Nephron (organoid): ENCODE measurements around the gene PIK3AP1.

Experiments used
- H3K27ac Mint-ChIP-seq, 3 experiments: 2 replicates each; pipeline ENCODE4 v1.8.0; 2020; ENCODE audit warnings: mixed read lengths in 3 of 3, mild to moderate bottlenecking in 2 of 3, moderate library complexity in 1 of 3
- H3K27me3 Mint-ChIP-seq: 2 replicates; pipeline ENCODE4 v1.8.0; 2021; ENCODE audit warnings: low read depth, mild to moderate bottlenecking, moderate library complexity, mixed read lengths
- H3K36me3 Mint-ChIP-seq: 2 replicates; pipeline ENCODE4 v1.8.0; 2020; ENCODE audit warnings: low read depth, mixed read lengths
- H3K4me1 Mint-ChIP-seq: 2 replicates; pipeline ENCODE4 v1.8.0; 2020; ENCODE audit warnings: mixed read lengths
- H3K4me3 Mint-ChIP-seq, 3 experiments: 2 replicates each; pipeline ENCODE4 v1.8.0; 2020; ENCODE audit warnings: mild to moderate bottlenecking in 3 of 3, mixed read lengths in 3 of 3, moderate library complexity in 2 of 3
- H3K9me3 Mint-ChIP-seq: 2 replicates; pipeline ENCODE4 v1.8.0; 2020; ENCODE audit warnings: mixed read lengths
- CTCF ChIP-seq, 3 experiments: fragments of 200-600 bp; sonication (generic); IDR thresholded peaks; one replicate each; pipeline ENCODE4 v1.5.0; 2021; ENCODE audit warnings: antibody characterized with exemption in 3 of 3; ENCODE audit not compliant: unreplicated experiment in 3 of 3

PIK3AP1 gene

GRCh38 chr10:96661632-96662031 lies 58.7 kb downstream of the PIK3AP1 start:
- Mint-ChIP-seq H3K4me1 (no peaks in the 10 kb centered on the region), H3K27ac (no peak overlapping the region), H3K4me3 (no peak overlapping the region), H3K36me3 (no peaks in the 10 kb centered on the region), H3K27me3 (no peaks in the 10 kb centered on the region), H3K9me3 (no peaks in the 10 kb centered on the region)
- no peak for TF ChIP-seq CTCF (IDR thresholded peaks at IDR 0.05; ENCODE audit: unreplicated experiment in 3 of 3)

DNA sequence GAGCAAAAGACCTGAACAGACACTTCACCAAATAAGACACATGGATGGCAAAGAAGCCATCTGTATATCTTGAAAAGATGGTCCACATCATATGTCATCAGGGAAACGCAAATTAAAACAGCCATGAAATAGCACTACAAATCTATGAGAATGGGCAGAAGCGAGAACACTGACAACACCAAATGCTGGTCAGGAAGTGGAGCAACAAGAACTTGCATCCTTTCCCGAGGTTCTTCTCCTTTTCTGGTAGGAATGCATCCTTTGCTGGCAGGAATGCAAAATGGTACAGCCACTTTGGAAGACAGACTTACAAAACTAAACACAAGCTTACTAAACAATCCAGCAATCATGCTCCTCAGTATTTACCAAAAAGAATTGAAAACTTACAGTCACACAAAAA lies 60.0 kb downstream of the PIK3AP1 start:
- no peaks in the 10 kb centered on the region for H3K4me1 Mint-ChIP-seq
- H3K36me3 Mint-ChIP-seq: no peaks in the 10 kb centered on the region
- no peak for TF ChIP-seq CTCF (IDR thresholded peaks at IDR 0.05; ENCODE audit: unreplicated experiment in 3 of 3)
- peaks cover 4% of the 10 kb centered on the region for H3K9me3 Mint-ChIP-seq
- no peak overlapping the region for H3K4me3 Mint-ChIP-seq
- H3K27me3 Mint-ChIP-seq: no peaks in the 10 kb centered on the region
- no peak overlapping the region for H3K27ac Mint-ChIP-seq

- peaks cover 5% of the 10 kb centered on the region for H3K27me3 Mint-ChIP-seq
- no peak for TF ChIP-seq CTCF (IDR thresholded peaks at IDR 0.05; ENCODE audit: unreplicated experiment in 3 of 3)
- peak overlapping the region in 1 of 3 experiments; percentile 9 for H3K27ac Mint-ChIP-seq
- H3K4me3 Mint-ChIP-seq: no peak overlapping the region
- no peaks in the 10 kb centered on the region for H3K36me3 Mint-ChIP-seq
- peaks cover 4% of the 10 kb centered on the region for H3K9me3 Mint-ChIP-seq
- H3K4me1 Mint-ChIP-seq: no peaks in the 10 kb centered on the region
Observed at GRCh38 chr10:96658844-96659243, 61.5 kb downstream of the PIK3AP1 start.

GRCh38 chr10:96657385-96657784 lies 62.9 kb downstream of the PIK3AP1 start:
- Mint-ChIP-seq H3K27ac (no peak overlapping the region), H3K27me3 (peaks cover 5% of the 10 kb centered on the region), H3K9me3 (peaks cover 4% of the 10 kb centered on the region), H3K36me3 (no peaks in the 10 kb centered on the region), H3K4me1 (no peaks in the 10 kb centered on the region), H3K4me3 (no peak overlapping the region)
- TF ChIP-seq CTCF (IDR thresholded peaks at IDR 0.05; ENCODE audit: unreplicated experiment in 3 of 3): no peak

DNA sequence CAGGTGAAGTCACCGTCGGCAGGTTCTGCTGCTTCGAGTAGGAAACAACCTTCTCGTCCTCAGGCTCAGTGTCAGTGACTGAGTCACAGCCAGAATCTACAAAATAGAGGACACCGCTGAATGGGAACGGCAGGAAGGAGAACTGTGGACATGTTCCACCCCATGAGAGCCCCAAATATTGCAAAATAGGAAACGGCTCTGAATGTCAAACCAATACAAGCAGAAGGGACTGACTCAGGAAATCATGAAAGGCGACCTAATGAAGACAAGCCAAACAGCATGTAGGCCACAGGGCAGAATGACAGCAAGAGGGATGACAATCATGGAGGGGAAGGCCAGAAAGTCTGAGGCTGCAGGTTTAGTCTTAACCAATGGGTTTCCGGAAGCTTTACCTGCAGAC lies 63.5 kb downstream of the PIK3AP1 start:
- H3K9me3 Mint-ChIP-seq: peaks cover 4% of the 10 kb centered on the region
- H3K27me3 Mint-ChIP-seq: peaks cover 7% of the 10 kb centered on the region
- no peak overlapping the region for H3K4me3 Mint-ChIP-seq
- no peaks in the 10 kb centered on the region for H3K36me3 Mint-ChIP-seq
- no peaks in the 10 kb centered on the region for H3K4me1 Mint-ChIP-seq
- no peak overlapping the region for H3K27ac Mint-ChIP-seq
- TF ChIP-seq CTCF (IDR thresholded peaks at IDR 0.05; ENCODE audit: unreplicated experiment in 3 of 3): no peak

GRCh38 chr10:96656198-96656577 lies 64.1 kb downstream of the PIK3AP1 start:
- TF ChIP-seq CTCF (IDR thresholded peaks at IDR 0.05; ENCODE audit: unreplicated experiment in 3 of 3): no peak
- Mint-ChIP-seq H3K9me3 (peaks cover 4% of the 10 kb centered on the region), H3K4me1 (no peaks in the 10 kb centered on the region), H3K27me3 (peaks cover 8% of the 10 kb centered on the region), H3K36me3 (no peaks in the 10 kb centered on the region), H3K4me3 (no peak overlapping the region), H3K27ac (no peak overlapping the region)
